H1 (cell line): ENCODE results near the gene TMEM255B. TPM values are rescaled to one million over a fixed set of nuclear protein-coding genes. Genes with fewer than 3 reads are reported as not detected.

Experiments
- CTCF ChIA-PET: fragments of 300-600 bp; sonication (Branson Sonifier 250); formaldehyde crosslinking; loops from one replicate; lab custom pipeline; 2021; ENCODE audit not compliant: partially characterized antibody; lab: Charles Lee
- POLR2A ChIA-PET: fragments of 300-600 bp; sonication (Branson Sonifier 250); formaldehyde crosslinking; loops from one replicate; lab custom pipeline; 2021; ENCODE audit warnings: inconsistent platforms; ENCODE audit not compliant: partially characterized antibody; lab: Charles Lee
- DNase-seq, 2 experiments: peaks; one replicate each; pipeline versions ENCODE4 v3.0.0 to v3.0.0-alpha.2; 2010 to 2022; ENCODE audit warnings: low spot score in 2 of 2, low read depth in 1 of 2, mixed read lengths in 1 of 2
- FAIRE-seq: peaks from 2 replicates; lab custom pipeline; 2011; peaks lifted over from hg19 to GRCh38; lab: Jason Lieb, UNC
- H2AFZ ChIP-seq: 2 replicates; pipeline ENCODE4 v1.8.1; 2012; ENCODE audit warnings: low read length, inconsistent platforms
- H2AK5ac ChIP-seq: 2 replicates; pipeline ENCODE4 v1.6.1; 2013; ENCODE audit warnings: low read depth, low read length
- H2BK120ac ChIP-seq: replicated peaks from 2 replicates; pipeline ENCODE3; 2013; ENCODE audit warnings: low read depth, low read length, inconsistent platforms
- H2BK12ac ChIP-seq: 2 replicates; pipeline ENCODE4 v1.6.1; 2013; ENCODE audit warnings: low read depth, low read length
- H2BK15ac ChIP-seq: 2 replicates; pipeline ENCODE4 v1.6.1; 2013; ENCODE audit warnings: low read length
- H2BK20ac ChIP-seq: 2 replicates; pipeline ENCODE4 v1.6.1; 2013; ENCODE audit warnings: low read length
- H2BK5ac ChIP-seq: 2 replicates; pipeline ENCODE4 v1.6.1; 2013; ENCODE audit warnings: low read depth, low read length
- H3K14ac ChIP-seq: 2 replicates; pipeline ENCODE4 v1.6.1; 2013; ENCODE audit warnings: inconsistent platforms; ENCODE audit not compliant: insufficient read length
- H3K18ac ChIP-seq: 2 replicates; pipeline ENCODE4 v1.6.1; 2013; ENCODE audit warnings: low read length; ENCODE audit errors: extremely low read depth
- H3K23ac ChIP-seq: 2 replicates; pipeline ENCODE4 v1.6.1; 2013; ENCODE audit warnings: inconsistent platforms; ENCODE audit not compliant: insufficient read length
- H3K23me2 ChIP-seq: 2 replicates; pipeline ENCODE4 v1.6.1; 2013; ENCODE audit warnings: low read depth, low read length
- H3K27ac ChIP-seq: 2 replicates; pipeline ENCODE4 v1.6.1; 2011; ENCODE audit warnings: low read depth, low read length, inconsistent platforms
- H3K27me3 ChIP-seq, 4 experiments: replicated peaks in 1 of 4; 1 replicate in 1 of 4; 2 replicates in 3 of 4; pipeline versions ENCODE4 v1.6.1 to v1.8.1; 2011 to 2013; ENCODE audit warnings: low read length in 3 of 4, mild to moderate bottlenecking in 3 of 4, inconsistent platforms in 2 of 4, mixed read lengths in 2 of 4, moderate library complexity in 1 of 4; ENCODE audit not compliant: control insufficient read depth in 3 of 4, insufficient read depth in 3 of 4; ENCODE audit errors: extremely low read depth in 1 of 4
- H3K36me3 ChIP-seq, 4 experiments: 2 replicates each; pipeline versions ENCODE4 v1.6.1 to v1.8.1; 2011 to 2013; ENCODE audit warnings: mild to moderate bottlenecking in 4 of 4, low read length in 3 of 4, moderate library complexity in 2 of 4, control low read depth in 1 of 4, inconsistent platforms in 1 of 4; ENCODE audit not compliant: insufficient read depth in 4 of 4, control insufficient read depth in 2 of 4
- H3K4ac ChIP-seq: replicated peaks from 2 replicates; pipeline ENCODE3; 2013; ENCODE audit warnings: low read length, low read depth, mixed read lengths, inconsistent platforms; ENCODE audit not compliant: insufficient read length
- H3K4me1 ChIP-seq, 4 experiments: replicated peaks in 1 of 4; 1 replicate in 1 of 4; 2 replicates in 3 of 4; pipeline versions ENCODE4 v1.6.1 to v1.8.1; 2011 to 2013; ENCODE audit warnings: low read length in 3 of 4, inconsistent platforms in 2 of 4, mixed read lengths in 1 of 4; ENCODE audit not compliant: insufficient read depth in 4 of 4, control insufficient read depth in 3 of 4
- H3K4me2 ChIP-seq, 2 experiments: 2 replicates each; pipeline versions ENCODE4 v1.6.1 to v1.8.1; 2011 to 2013; ENCODE audit warnings: low read depth in 2 of 2, low read length in 2 of 2, control low read depth in 1 of 2, inconsistent platforms in 1 of 2, mild to moderate bottlenecking in 1 of 2; ENCODE audit not compliant: insufficient read depth in 1 of 2
- H3K4me3 ChIP-seq, 4 experiments: fragments of 200-600, 300-600 bp in 1 of 4; sonication (generic), shearing (Covaris generic), sonication (Bioruptor Twin) in 1 of 4; 2 replicates each; pipeline versions ENCODE4 v1.5.1 to v1.8.1; 2011 to 2016; ENCODE audit warnings: low read length in 4 of 4, low read depth in 3 of 4, control low read depth in 2 of 4, inconsistent platforms in 2 of 4, mild to moderate bottlenecking in 2 of 4, mixed read lengths in 1 of 4, moderate library complexity in 1 of 4; ENCODE audit not compliant: insufficient read depth in 2 of 4; ENCODE audit errors: extremely low read depth in 1 of 4
- H3K56ac ChIP-seq: replicated peaks from 2 replicates; pipeline ENCODE3; 2013; ENCODE audit warnings: low read depth, mild to moderate bottlenecking, mixed read lengths, low read length, inconsistent platforms; ENCODE audit not compliant: insufficient read length
- H3K79me1 ChIP-seq: 2 replicates; pipeline ENCODE4 v1.6.1; 2013; ENCODE audit warnings: low read depth, low read length, control low read depth
- H3K79me2 ChIP-seq, 2 experiments: 2 replicates each; pipeline versions ENCODE4 v1.6.1 to v1.8.1; 2012 to 2013; ENCODE audit warnings: low read length in 2 of 2, mild to moderate bottlenecking in 2 of 2, inconsistent platforms in 1 of 2; ENCODE audit not compliant: insufficient read depth in 2 of 2, control insufficient read depth in 1 of 2
- H3K9ac ChIP-seq, 4 experiments: replicated peaks in 1 of 4; 1 replicate in 1 of 4; 2 replicates in 3 of 4; pipeline versions ENCODE4 v1.6.1 to v1.8.1; 2011 to 2013; ENCODE audit warnings: low read depth in 3 of 4, low read length in 3 of 4, control low read depth in 2 of 4, mild to moderate bottlenecking in 2 of 4, moderate library complexity in 2 of 4, inconsistent platforms in 1 of 4; ENCODE audit errors: extremely low read depth in 1 of 4
- H3K9me3 ChIP-seq, 2 experiments: 2 replicates each; pipeline versions ENCODE4 v1.6.1 to v1.8.1; 2012 to 2013; ENCODE audit warnings: mild to moderate bottlenecking in 2 of 2, moderate library complexity in 2 of 2, control low read depth in 1 of 2, inconsistent platforms in 1 of 2, low read depth in 1 of 2, low read length in 1 of 2, mixed read lengths in 1 of 2; ENCODE audit not compliant: insufficient read depth in 2 of 2
- H4K20me1 ChIP-seq, 2 experiments: replicated peaks in 1 of 2; 2 replicates each; pipeline versions ENCODE3 to v1.8.1; 2011 to 2013; ENCODE audit warnings: inconsistent platforms in 2 of 2, low read length in 2 of 2, mild to moderate bottlenecking in 1 of 2; ENCODE audit not compliant: insufficient read depth in 2 of 2, control insufficient read depth in 1 of 2
- H4K5ac ChIP-seq: 2 replicates; pipeline ENCODE4 v1.6.1; 2013; ENCODE audit warnings: low read length, low read depth, mixed read lengths, inconsistent platforms; ENCODE audit not compliant: insufficient read length
- H4K8ac ChIP-seq: 2 replicates; pipeline ENCODE4 v1.8.0; 2013; ENCODE audit warnings: mild to moderate bottlenecking, moderate library complexity, low read length, inconsistent platforms; ENCODE audit not compliant: insufficient read depth; ENCODE audit errors: extremely low read depth
- H4K91ac ChIP-seq: replicated peaks from 2 replicates; pipeline ENCODE3; 2013; ENCODE audit warnings: low read length, mixed read lengths, inconsistent platforms; ENCODE audit not compliant: insufficient read length
- ATF2 ChIP-seq: IDR thresholded peaks from 2 replicates; pipeline ENCODE4 v1.6.1; 2012; ENCODE audit warnings: low read length, inconsistent platforms
- JUND ChIP-seq: IDR thresholded peaks from 2 replicates; pipeline ENCODE4 v1.6.1; 2011; ENCODE audit warnings: mild to moderate bottlenecking, improper control_type of control experiment, low read length
- POU5F1 ChIP-seq: IDR thresholded peaks from 2 replicates; pipeline ENCODE4 v1.6.1; 2011; ENCODE audit warnings: low read depth, mild to moderate bottlenecking, low read length, moderate library complexity
- RBBP5 ChIP-seq: IDR thresholded peaks from 2 replicates; pipeline ENCODE4 v1.7.1; 2012; ENCODE audit warnings: low read depth, mild to moderate bottlenecking, inconsistent platforms, low read length, moderate library complexity, borderline replicate concordance
- WGBS, 2 experiments: shearing (Covaris generic) in 1 of 2; methylation state at CpG; one replicate each; pipeline versions ENCODE4 v1.1.6 to v1.1.7; 2013 to 2015; ENCODE audit warnings: low lambda C conversion rate in 2 of 2, mixed read lengths in 2 of 2, inconsistent platforms in 1 of 2, low coverage in 1 of 2, missing lambda C conversion rate in 1 of 2; ENCODE audit not compliant: insufficient replicate concordance in 2 of 2, insufficient coverage in 1 of 2, insufficient read length in 1 of 2; ENCODE audit errors: extremely low coverage in 1 of 2, missing lambda C conversion rate in 1 of 2; 5-methylcytosine and 5-hydroxymethylcytosine counted together
- polyA plus RNA-seq, 7 experiments: library from polyadenylated mRNA; depleted of rRNA in 3 of 7; stranded (reverse) in 5 of 7; unstranded in 2 of 7; fragments of >200 nt in 5 of 7; fragments of 200-250 nt in 2 of 7; gene quantifications; 1 replicate in 5 of 7; 2 replicates in 1 of 7; 4 replicates in 1 of 7; pipeline versions ENCODE4 v1.2.1 to v1.2.3, GENCODE V29; 2011 to 2013; ENCODE audit warnings: missing spikeins in 2 of 7, mixed read lengths in 2 of 7
- total RNA-seq: library from RNA; stranded (reverse); fragmentation: NEBNext Ultra II Directional; extraction: Animal tissue kit (Norgen Biotek cat#: 25700); gene quantifications from 2 replicates; pipeline ENCODE4 v1.2.1, GENCODE V29; 2021

Gene TMEM255B
- total and polyA plus RNA-seq, 2 of the 8 experiments (the other 6 are each of a cell fraction or from before 2014, with no cell fraction given), result 3.4 to 4.4 TPM

DNA sequence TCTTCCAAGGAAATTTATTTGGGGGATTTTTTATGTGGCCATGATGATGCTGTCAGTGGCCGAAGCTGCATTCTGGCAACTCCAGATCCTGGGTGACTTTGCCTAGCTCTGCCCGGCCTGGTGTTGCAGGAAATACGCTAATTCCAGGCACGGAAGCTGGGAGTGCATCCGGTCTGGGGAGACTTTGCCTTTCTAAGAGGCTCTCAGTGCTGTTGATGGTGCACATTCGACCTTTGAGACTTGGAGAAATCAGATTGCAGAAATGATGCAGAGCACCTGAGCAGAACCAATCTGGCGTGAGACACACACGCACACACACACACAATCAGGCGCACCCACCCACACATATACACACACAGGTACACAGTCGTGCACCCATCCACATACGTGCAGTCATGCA is 5.9 kb upstream of the TMEM255B start:
- no peak overlapping the region for H3K18ac ChIP-seq
- WGBS, 2 experiments, result 86% methylated on average over 11 of the region's 11 CpGs; no CpG with 5 or more reads in 1 of the 2 experiments
- ChIA-PET POLR2A (interaction anchor here (0.6 kb wide), 1 partner anchor 212 kb away, joined by 3 read pairs; no protein-coding TSS in a partner anchor), CTCF (interaction anchor here (0.7 to 1.4 kb wide), 4 partner anchors 8 to 49 kb away, joined by 3 to 5 read pairs (median 4); no protein-coding TSS in a partner anchor)
- no peak overlapping the region for H2AK5ac ChIP-seq
- H3K4me3 ChIP-seq, result no peak overlapping the region
- 0 out of 2 replicates have a peak, but pooled peaks cover 4% of the 10 kb centered on the region for H3K23me2 ChIP-seq
- peak overlapping the region; percentile 60; the same call in 1 of the 2 replicates for H2BK12ac ChIP-seq
- H3K14ac ChIP-seq, result no peak overlapping the region
- peaks cover 9 to 10% of the 10 kb centered on the region in 2 experiments; a peak in 3 of 4 replicates for H3K9me3 ChIP-seq
- H3K79me1 ChIP-seq, result no peaks in the 10 kb centered on the region; the same call in 1 of the 2 replicates
- no peak overlapping the region for H4K5ac ChIP-seq
- no peak overlapping the region for H4K8ac ChIP-seq
- no peaks in the 10 kb centered on the region; a peak in 1 of 8 replicates for H3K36me3 ChIP-seq
- peaks cover 0 to 4% of the 10 kb centered on the region in 2 experiments; a peak in 1 of 4 replicates for H3K79me2 ChIP-seq
- no peak overlapping the region for H3K4ac ChIP-seq
- H3K56ac ChIP-seq, result no peak overlapping the region
- no peak overlapping the region for H2BK120ac ChIP-seq
- DNase-seq (no peak), FAIRE-seq (no peak)
- H2BK5ac ChIP-seq, result no peak overlapping the region
- H2BK20ac ChIP-seq, result no peak overlapping the region
- no peak overlapping the region for H3K23ac ChIP-seq
- peaks cover 0 to 4% (median 1%) of the 10 kb centered on the region in 4 experiments; a peak in 3 of 7 replicates for H3K4me1 ChIP-seq
- no peak overlapping the region for H2AFZ ChIP-seq
- no peak overlapping the region for H4K91ac ChIP-seq
- no peak overlapping the region for H3K9ac ChIP-seq
- H2BK15ac ChIP-seq, result no peak overlapping the region
- H3K4me2 ChIP-seq, result no peak overlapping the region
- no peak overlapping the region for H3K27ac ChIP-seq
- peaks cover 0 to 11% (median 3%) of the 10 kb centered on the region in 4 experiments; a peak in 4 of 7 replicates for H3K27me3 ChIP-seq
- peaks cover 0 to 13% of the 10 kb centered on the region in 2 experiments for H4K20me1 ChIP-seq
- TF ChIP-seq ATF2 (no peak), JUND (no peak), RBBP5 (no peak), POU5F1 (no peak)
